GM12878 (cell line): Measurements from ENCODE around the gene PROSER3.

Experiments
- ATF2 ChIP-seq: IDR thresholded peaks from 2 replicates; pipeline ENCODE4 v1.6.1; 2012; ENCODE audit warnings: low read length, inconsistent platforms
- GABPA ChIP-seq: IDR thresholded peaks from 2 replicates; pipeline ENCODE4 v1.6.1; 2014; ENCODE audit warnings: antibody characterized with exemption, low read depth, mild to moderate bottlenecking, inconsistent platforms
- POLR2AphosphoS5 ChIP-seq: IDR thresholded peaks from 2 replicates; pipeline ENCODE4 v1.6.1; 2011; ENCODE audit warnings: mild to moderate bottlenecking, low read length, inconsistent platforms

GRCh38 chr19:35759697-35760096 lies 1.7 kb downstream of the PROSER3 start:
- TF ChIP-seq GABPA (no peak), POLR2AphosphoS5 (no peak), ATF2 (no peak)
